GM23338 (cell line): ENCODE results near the gene ZFP36L1. TPM values are rescaled to one million over a fixed set of nuclear protein-coding genes. Genes with fewer than 3 reads are reported as not detected.

Experiments used
- JUNB ChIP-seq: IDR thresholded peaks from one replicate; pipeline ENCODE4 v1.6.1; 2016; ENCODE audit warnings: antibody characterized with exemption; ENCODE audit not compliant: unreplicated experiment
- REST ChIP-seq: IDR thresholded peaks from one replicate; pipeline ENCODE4 v1.6.1; 2018; ENCODE audit warnings: antibody characterized with exemption; ENCODE audit not compliant: unreplicated experiment
- ZNF462 ChIP-seq: fragments of 250-450 bp; sonication (Bioruptor Pico); IDR thresholded peaks from 2 replicates; pipeline ENCODE4 v1.5.0; 2020; ENCODE audit warnings: mild to moderate bottlenecking, moderate library complexity
- polyA plus RNA-seq: library from polyadenylated mRNA; unstranded; fragments of >200 nt; fragmentation: Nextera tagmentation; extraction: Ambion mirVana; gene quantifications from 2 replicates; pipeline ENCODE4 v1.2.1, GENCODE V29; 2016
- total RNA-seq: library from RNA; depleted of rRNA; stranded (reverse); fragments of >200 nt; shearing (Covaris generic); gene quantifications from 2 replicates; pipeline ENCODE4 v1.2.3, GENCODE V29; 2014

ZFP36L1 gene
- total and polyA plus RNA-seq, 2 experiments from 2014 or later: 148 to 382 TPM

- TF ChIP-seq ZNF462 (no peak), REST (no peak), JUNB (no peak)
Measured at GRCh38 chr14:68783408-68784225, 9.2 kb downstream of the ZFP36L1 start (continued).
